SK-N-SH (cell line): ENCODE measurements around the gene OVOL1. TPM values are rescaled to one million over a fixed set of nuclear protein-coding genes. Genes with fewer than 3 reads are reported as not detected.

Experiments used
- CTCF ChIA-PET: fragments of 300-600, 350-600 bp; formaldehyde crosslinking; extraction: SDS; loops from one replicate; lab custom pipeline; 2021; lab: Yijun Ruan, JAX
- POLR2A ChIA-PET: fragments of 350-600 bp; sonication (Branson Sonifier 250); formaldehyde crosslinking; extraction: SDS; loops from one replicate; lab custom pipeline; 2020; ENCODE audit warnings: antibody characterized with exemption, inconsistent platforms; lab: Yijun Ruan, JAX
- DNase-seq: peaks from one replicate; pipeline ENCODE4 v3.0.0; 2012
- H2AFZ ChIP-seq: fragments of 200-600 bp; sonication (generic); 2 replicates; pipeline ENCODE4 v1.8.1; 2016; ENCODE audit warnings: antibody characterized with exemption, mild to moderate bottlenecking, low read depth
- H3F3A ChIP-seq: fragments of 200-600 bp; sonication (generic); replicated peaks from 2 replicates; pipeline ENCODE3; 2016; ENCODE audit warnings: antibody characterized with exemption, mild to moderate bottlenecking; ENCODE audit not compliant: insufficient read depth
- H3K27ac ChIP-seq, 2 experiments: fragments of 200-500 bp in 1 of 2; fragments of 200-600 bp in 1 of 2; sonication (Bioruptor generic) in 1 of 2; sonication (generic), shearing (Covaris generic) in 1 of 2; 2 replicates each; pipeline versions ENCODE4 v1.5.1 to v1.6.1; 2014 to 2016; ENCODE audit warnings: low read depth in 2 of 2, inconsistent platforms in 1 of 2, low read length in 1 of 2, mild to moderate bottlenecking in 1 of 2, mixed read lengths in 1 of 2
- H3K27me3 ChIP-seq: fragments of 200-600 bp; sonication (generic), shearing (Covaris generic); 2 replicates; pipeline ENCODE4 v1.6.1; 2016; ENCODE audit warnings: mixed run types; ENCODE audit not compliant: insufficient read depth
- H3K36me3 ChIP-seq, 2 experiments: fragments of 200-500 bp in 1 of 2; fragments of 200-600 bp in 1 of 2; sonication (Bioruptor generic) in 1 of 2; sonication (generic) in 1 of 2; replicated peaks in 1 of 2; 2 replicates each; pipeline versions ENCODE3 to v1.5.1; 2014 to 2016; ENCODE audit warnings: low read length in 1 of 2, mild to moderate bottlenecking in 1 of 2; ENCODE audit not compliant: insufficient read depth in 2 of 2, control insufficient read depth in 1 of 2
- H3K4me1 ChIP-seq, 2 experiments: fragments of 200-500 bp in 1 of 2; fragments of 200-600 bp in 1 of 2; sonication (Bioruptor generic) in 1 of 2; sonication (generic), shearing (Covaris generic) in 1 of 2; 2 replicates each; pipeline versions ENCODE4 v1.5.1 to v1.6.1; 2014 to 2016; ENCODE audit warnings: low read depth in 1 of 2, low read length in 1 of 2, mixed run types in 1 of 2; ENCODE audit not compliant: insufficient read depth in 2 of 2, control insufficient read depth in 1 of 2
- H3K4me2 ChIP-seq: fragments of 200-600 bp; sonication (generic), shearing (Covaris generic); 2 replicates; pipeline ENCODE4 v1.6.1; 2017; ENCODE audit warnings: mixed run types
- H3K4me3 ChIP-seq, 2 experiments: fragments of 200-500 bp in 1 of 2; fragments of 200-600 bp in 1 of 2; sonication (Bioruptor generic) in 1 of 2; sonication (generic), shearing (Covaris generic) in 1 of 2; 2 replicates each; pipeline versions ENCODE4 v1.5.1 to v1.8.1; 2014 to 2016; ENCODE audit warnings: low read depth in 2 of 2, inconsistent platforms in 1 of 2, low read length in 1 of 2, mild to moderate bottlenecking in 1 of 2, mixed read lengths in 1 of 2, moderate library complexity in 1 of 2
- H3K79me2 ChIP-seq: fragments of 200-600 bp; sonication (generic); 2 replicates; pipeline ENCODE4 v1.8.1; 2017; ENCODE audit warnings: mild to moderate bottlenecking; ENCODE audit not compliant: insufficient read depth
- H3K9ac ChIP-seq: fragments of 200-600 bp; sonication (generic); 2 replicates; pipeline ENCODE4 v1.6.1; 2017; ENCODE audit warnings: mixed run types
- H3K9me2 ChIP-seq: fragments of 200-600 bp; sonication (generic); 2 replicates; pipeline ENCODE4 v1.6.1; 2017; ENCODE audit warnings: mixed run types
- H3K9me3 ChIP-seq: fragments of 200-600 bp; sonication (generic); 2 replicates; pipeline ENCODE4 v1.6.1; 2017; ENCODE audit warnings: mixed run types, mild to moderate bottlenecking, moderate library complexity
- H4K20me1 ChIP-seq: fragments of 200-600 bp; sonication (generic); 2 replicates; pipeline ENCODE4 v1.6.1; 2017; ENCODE audit warnings: mild to moderate bottlenecking, mixed run types; ENCODE audit not compliant: insufficient read depth
- CHD2 ChIP-seq: fragments of 150-350 bp; IDR thresholded peaks from 2 replicates; pipeline ENCODE4 v1.6.1; 2018; ENCODE audit warnings: low read length; ENCODE audit not compliant: partially characterized antibody
- ELF1 ChIP-seq: IDR thresholded peaks from 2 replicates; pipeline ENCODE4 v1.4.0; 2012
- EP300 ChIP-seq, 2 experiments: IDR thresholded peaks; 2 replicates each; pipeline versions ENCODE4 v1.4.0 to v1.6.1; 2012; ENCODE audit warnings: borderline replicate concordance in 1 of 2, low read depth in 1 of 2, low read length in 1 of 2
- FOXJ3 ChIP-seq: sonication (generic); formaldehyde crosslinking; IDR thresholded peaks from 2 replicates; pipeline ENCODE4 v1.5.1; 2020; ENCODE audit warnings: mild to moderate bottlenecking, missing genetic modification reagents
- JUND ChIP-seq: IDR thresholded peaks from 2 replicates; pipeline ENCODE4 v1.4.0; 2012
- MEF2A ChIP-seq: IDR thresholded peaks from 2 replicates; pipeline ENCODE4 v1.4.0; 2012; ENCODE audit warnings: low read depth, borderline replicate concordance
- PBX3 ChIP-seq: IDR thresholded peaks from 2 replicates; pipeline ENCODE4; 2012
- RAD21 ChIP-seq: IDR thresholded peaks from 2 replicates; pipeline ENCODE4 v1.6.1; 2012; ENCODE audit warnings: mild to moderate bottlenecking, low read length
- RFX5 ChIP-seq: IDR thresholded peaks from 2 replicates; pipeline ENCODE4 v1.6.1; 2012; ENCODE audit warnings: mild to moderate bottlenecking, improper control_type of control experiment, low read length
- SMC3 ChIP-seq: IDR thresholded peaks from 2 replicates; pipeline ENCODE4 v1.6.1; 2012; ENCODE audit warnings: low read depth, low read length, improper control_type of control experiment
- TCF12 ChIP-seq: IDR thresholded peaks from 2 replicates; pipeline ENCODE4 v1.4.0; 2012
- WGBS: methylation state at CpG from one replicate; pipeline ENCODE4 v1.1.6; 2017; ENCODE audit warnings: low lambda C conversion rate; 5-methylcytosine and 5-hydroxymethylcytosine counted together
- polyA plus RNA-seq, 3 experiments: library from polyadenylated mRNA; depleted of rRNA; stranded (reverse); fragments of >200 nt; gene quantifications; 2 replicates each; pipeline ENCODE4 v1.2.3, GENCODE V29; 2012
- TF ChIP-seq, protein P1 (sequence below): IDR thresholded peaks from 2 replicates; pipeline ENCODE4 v1.4.0; 2012; ENCODE audit warnings: low read depth, borderline replicate concordance
- TF ChIP-seq, protein P2 (sequence below): IDR thresholded peaks from 2 replicates; pipeline ENCODE4 v1.4.0; 2012; ENCODE audit warnings: low read depth
- TF ChIP-seq, protein P3 (sequence below): fragments of 150-350 bp; IDR thresholded peaks from 2 replicates; pipeline ENCODE4 v1.6.1; 2017; ENCODE audit warnings: antibody characterized with exemption, low read length, low read depth, borderline replicate concordance
- TF ChIP-seq, protein P4 (sequence below): fragments of 200-600 bp; sonication (generic); IDR thresholded peaks from 2 replicates; pipeline ENCODE4 v1.6.1; 2017; ENCODE audit warnings: antibody characterized with exemption, mild to moderate bottlenecking, moderate library complexity

The OVOL1 gene
- polyA plus RNA-seq, 1 of the 3 experiments (the other 2 are of a cell fraction) = not detected

DNA sequence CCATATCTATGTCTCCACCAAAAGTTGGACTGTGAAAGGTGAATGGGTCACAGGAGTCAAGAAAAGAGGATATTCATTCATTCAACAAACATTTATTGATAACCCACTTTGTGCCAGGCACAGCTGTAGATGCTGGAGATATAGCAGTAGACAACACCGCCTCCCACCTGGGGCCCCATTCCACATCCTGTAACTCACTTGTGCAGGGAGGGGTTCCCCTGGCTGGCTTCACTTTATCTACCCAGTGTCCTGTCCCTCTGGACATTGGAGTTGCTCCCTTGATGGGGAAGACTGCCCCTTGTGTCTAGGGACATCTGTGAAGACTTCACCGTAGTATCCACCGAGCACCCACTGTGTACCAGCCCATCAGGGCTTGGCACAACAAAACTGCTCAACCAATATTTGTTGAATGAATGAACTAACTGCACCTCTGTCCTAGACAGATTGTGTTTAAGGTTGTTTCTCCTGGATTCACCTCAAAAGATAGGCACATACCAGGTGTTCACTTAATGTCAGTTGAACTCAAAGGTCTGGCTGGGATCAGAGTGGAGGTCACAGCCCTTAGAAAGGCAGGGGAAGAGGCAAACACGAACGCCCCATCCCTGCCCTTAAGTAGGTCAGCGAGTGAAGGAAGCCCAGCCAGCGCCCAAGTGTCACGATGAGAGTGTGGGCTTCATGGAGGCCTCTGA lies 1.4 kb upstream of the OVOL1 start:
- Histone ChIP-seq H3K9me2 (no peaks in the 10 kb centered on the region), H3K4me2 (no peak overlapping the region), H2AFZ (no peak overlapping the region), H3F3A (peaks cover 12% of the 10 kb centered on the region), H3K79me2 (no peaks in the 10 kb centered on the region), H3K9me3 (no peaks in the 10 kb centered on the region), H3K4me3 (no peak overlapping the region), H3K9ac (no peak overlapping the region), H3K36me3 (no peaks in the 10 kb centered on the region), H4K20me1 (no peaks in the 10 kb centered on the region), H3K27ac (no peak overlapping the region), H3K4me1 (peaks cover 0 to 2% of the 10 kb centered on the region in 2 experiments; a peak in 1 of 4 replicates), H3K27me3 (peaks cover 38% of the 10 kb centered on the region)
- CTCF ChIA-PET = interaction anchor here (1.6 to 8.6 kb wide), 5 partner anchors 11 to 74 kb away, joined by 10 to 152 read pairs (median 17); partner anchors contain the start of gene KAT5
- 95% methylated on average over 8 of the region's 8 CpGs for WGBS
- POLR2A ChIA-PET = no interaction called here
- no peak for TF ChIP-seq JUND
- no peak for TF ChIP-seq PBX3
- no peak for TF ChIP-seq CHD2
- TF ChIP-seq RFX5 = no peak
- TF ChIP-seq, protein P1, sequence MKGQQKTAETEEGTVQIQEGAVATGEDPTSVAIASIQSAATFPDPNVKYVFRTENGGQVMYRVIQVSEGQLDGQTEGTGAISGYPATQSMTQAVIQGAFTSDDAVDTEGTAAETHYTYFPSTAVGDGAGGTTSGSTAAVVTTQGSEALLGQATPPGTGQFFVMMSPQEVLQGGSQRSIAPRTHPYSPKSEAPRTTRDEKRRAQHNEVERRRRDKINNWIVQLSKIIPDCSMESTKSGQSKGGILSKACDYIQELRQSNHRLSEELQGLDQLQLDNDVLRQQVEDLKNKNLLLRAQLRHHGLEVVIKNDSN = no peak
- TF ChIP-seq ELF1 = no peak
- TF ChIP-seq SMC3 = no peak
- TF ChIP-seq MEF2A = no peak
- no peak for TF ChIP-seq FOXJ3 (CRISPR knock-in tag)
- TF ChIP-seq, protein P2, sequence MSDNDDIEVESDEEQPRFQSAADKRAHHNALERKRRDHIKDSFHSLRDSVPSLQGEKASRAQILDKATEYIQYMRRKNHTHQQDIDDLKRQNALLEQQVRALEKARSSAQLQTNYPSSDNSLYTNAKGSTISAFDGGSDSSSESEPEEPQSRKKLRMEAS = no peak
- TF ChIP-seq, protein P3, sequence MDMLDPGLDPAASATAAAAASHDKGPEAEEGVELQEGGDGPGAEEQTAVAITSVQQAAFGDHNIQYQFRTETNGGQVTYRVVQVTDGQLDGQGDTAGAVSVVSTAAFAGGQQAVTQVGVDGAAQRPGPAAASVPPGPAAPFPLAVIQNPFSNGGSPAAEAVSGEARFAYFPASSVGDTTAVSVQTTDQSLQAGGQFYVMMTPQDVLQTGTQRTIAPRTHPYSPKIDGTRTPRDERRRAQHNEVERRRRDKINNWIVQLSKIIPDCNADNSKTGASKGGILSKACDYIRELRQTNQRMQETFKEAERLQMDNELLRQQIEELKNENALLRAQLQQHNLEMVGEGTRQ = no peak
- TF ChIP-seq TCF12 = no peak
- no peak for TF ChIP-seq EP300 (IDR thresholded peaks at IDR 0.05; ENCODE audit: borderline replicate concordance in 1 of 2, low read depth in 1 of 2, low read length in 1 of 2)
- no peak for TF ChIP-seq RAD21
- TF ChIP-seq, protein P4, sequence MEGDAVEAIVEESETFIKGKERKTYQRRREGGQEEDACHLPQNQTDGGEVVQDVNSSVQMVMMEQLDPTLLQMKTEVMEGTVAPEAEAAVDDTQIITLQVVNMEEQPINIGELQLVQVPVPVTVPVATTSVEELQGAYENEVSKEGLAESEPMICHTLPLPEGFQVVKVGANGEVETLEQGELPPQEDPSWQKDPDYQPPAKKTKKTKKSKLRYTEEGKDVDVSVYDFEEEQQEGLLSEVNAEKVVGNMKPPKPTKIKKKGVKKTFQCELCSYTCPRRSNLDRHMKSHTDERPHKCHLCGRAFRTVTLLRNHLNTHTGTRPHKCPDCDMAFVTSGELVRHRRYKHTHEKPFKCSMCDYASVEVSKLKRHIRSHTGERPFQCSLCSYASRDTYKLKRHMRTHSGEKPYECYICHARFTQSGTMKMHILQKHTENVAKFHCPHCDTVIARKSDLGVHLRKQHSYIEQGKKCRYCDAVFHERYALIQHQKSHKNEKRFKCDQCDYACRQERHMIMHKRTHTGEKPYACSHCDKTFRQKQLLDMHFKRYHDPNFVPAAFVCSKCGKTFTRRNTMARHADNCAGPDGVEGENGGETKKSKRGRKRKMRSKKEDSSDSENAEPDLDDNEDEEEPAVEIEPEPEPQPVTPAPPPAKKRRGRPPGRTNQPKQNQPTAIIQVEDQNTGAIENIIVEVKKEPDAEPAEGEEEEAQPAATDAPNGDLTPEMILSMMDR = no peak
- peak; percentile 28 for DNase-seq
